ENCODE results near the gene RPL36. TPM values are rescaled to one million over a fixed set of nuclear protein-coding genes. Genes with fewer than 3 reads are reported as not detected.

Gene RPL36
- total and polyA plus RNA-seq, 2 donors (not counting 3 experiments of a cell fraction or from before 2014, with no cell fraction given) = 1,033 to 1,084 TPM

GRCh38 chr19:5674714-5675113, 15.4 kb upstream of the RPL36 start:
- TF ChIP-seq GATA2 (IDR thresholded peaks at IDR 0.05; ENCODE audit: insufficient read depth, insufficient read length, low read depth, low read length) (no peak), EZH2 (IDR thresholded peaks at IDR 0.05; ENCODE audit: borderline replicate concordance, low read depth, low read length, severe bottlenecking) (no peak), FOS (IDR thresholded peaks at IDR 0.05; ENCODE audit: borderline replicate concordance, insufficient read depth, low read length) (no peak), POLR2A (IDR thresholded peaks at IDR 0.05; ENCODE audit: low read depth, low read length) (no peak), MYC (IDR thresholded peaks at IDR 0.05; ENCODE audit: low read depth, low read length) (no peak), POLR2AphosphoS5 (IDR thresholded peaks at IDR 0.05; ENCODE audit: insufficient read depth, low read depth, low read length) (no peak), JUN (IDR thresholded peaks at IDR 0.05; ENCODE audit: borderline replicate concordance, insufficient read depth, insufficient read length, low read depth) (no peak)
- TF ChIP-seq, protein P1, sequence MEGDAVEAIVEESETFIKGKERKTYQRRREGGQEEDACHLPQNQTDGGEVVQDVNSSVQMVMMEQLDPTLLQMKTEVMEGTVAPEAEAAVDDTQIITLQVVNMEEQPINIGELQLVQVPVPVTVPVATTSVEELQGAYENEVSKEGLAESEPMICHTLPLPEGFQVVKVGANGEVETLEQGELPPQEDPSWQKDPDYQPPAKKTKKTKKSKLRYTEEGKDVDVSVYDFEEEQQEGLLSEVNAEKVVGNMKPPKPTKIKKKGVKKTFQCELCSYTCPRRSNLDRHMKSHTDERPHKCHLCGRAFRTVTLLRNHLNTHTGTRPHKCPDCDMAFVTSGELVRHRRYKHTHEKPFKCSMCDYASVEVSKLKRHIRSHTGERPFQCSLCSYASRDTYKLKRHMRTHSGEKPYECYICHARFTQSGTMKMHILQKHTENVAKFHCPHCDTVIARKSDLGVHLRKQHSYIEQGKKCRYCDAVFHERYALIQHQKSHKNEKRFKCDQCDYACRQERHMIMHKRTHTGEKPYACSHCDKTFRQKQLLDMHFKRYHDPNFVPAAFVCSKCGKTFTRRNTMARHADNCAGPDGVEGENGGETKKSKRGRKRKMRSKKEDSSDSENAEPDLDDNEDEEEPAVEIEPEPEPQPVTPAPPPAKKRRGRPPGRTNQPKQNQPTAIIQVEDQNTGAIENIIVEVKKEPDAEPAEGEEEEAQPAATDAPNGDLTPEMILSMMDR (IDR thresholded peaks at IDR 0.05; ENCODE audit: extremely low read depth in 1 of 2, insufficient read depth in 1 of 2, low read depth in 1 of 2, low read length in 2 of 2) = no peak
- TF ChIP-seq, protein P2, sequence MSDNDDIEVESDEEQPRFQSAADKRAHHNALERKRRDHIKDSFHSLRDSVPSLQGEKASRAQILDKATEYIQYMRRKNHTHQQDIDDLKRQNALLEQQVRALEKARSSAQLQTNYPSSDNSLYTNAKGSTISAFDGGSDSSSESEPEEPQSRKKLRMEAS (IDR thresholded peaks at IDR 0.05; ENCODE audit: insufficient read depth, insufficient read length) = no peak
- Histone ChIP-seq H3K9me3 (replicated peaks; ENCODE audit: control insufficient read depth, insufficient read depth, low read length) (no peaks in the 10 kb centered on the region), H3K27me3 (ENCODE audit: control insufficient read depth in 2 of 2, insufficient read depth in 2 of 2, low read length in 2 of 2) (no peaks in the 10 kb centered on the region), H3K36me3 (ENCODE audit: control insufficient read depth in 2 of 2, extremely low read depth in 1 of 2, insufficient read depth in 2 of 2, low read length in 2 of 2) (peaks cover under 1 to 11% of the 10 kb centered on the region in 2 experiments), H3K9ac (replicated peaks; ENCODE audit: extremely low read depth, insufficient read depth, low read length) (no peak overlapping the region), H3K4me2 (ENCODE audit: insufficient read depth, low read length) (no peak overlapping the region), H3K9me1 (replicated peaks; ENCODE audit: control insufficient read depth, extremely low read depth, insufficient read depth, low read length) (no peaks in the 10 kb centered on the region), H3K27ac (ENCODE audit: insufficient read depth, low read depth, low read length) (no peak overlapping the region), H3K4me1 (ENCODE audit: control insufficient read depth, extremely low read depth, insufficient read depth, low read length) (peaks cover 3% of the 10 kb centered on the region), H2AFZ (ENCODE audit: low read depth, low read length) (no peak overlapping the region), H4K20me1 (replicated peaks; ENCODE audit: control insufficient read depth, extremely low read depth, insufficient read depth, low read length) (no peaks in the 10 kb centered on the region), H3K79me2 (ENCODE audit: control insufficient read depth, insufficient read depth, low read length) (peaks cover 6% of the 10 kb centered on the region), H3K4me3 (replicated peaks in 1 of 3; ENCODE audit: insufficient read depth in 1 of 3, low read depth in 1 of 3, low read length in 3 of 3) (no peak overlapping the region)
- dilution Hi-C loops (cut with MboI; ENCODE audit: extremely low pct_ligation_motif_present, low sequenced_read_pairs) = no loop called here
- BruUV-seq (replicated peaks) = no TSS peak
- CTCF ChIA-PET = interaction anchor here (1.1 kb wide), 1 partner anchor 13 kb away, joined by 4 read pairs; no protein-coding TSS in a partner anchor
- intact Hi-C loops (cut with micrococcal nuclease) = no loop called here
- DNase-seq (ENCODE audit: low read depth, low spot score) (no peak), FAIRE-seq (no peak)
- POLR2A ChIA-PET = no interaction called here
